GM18505 (cell line): ENCODE results near the gene ZKSCAN7.
"Not testable (repeated sequence)": the region's sequence is repeated elsewhere in the genome, so short reads cannot be mapped to it uniquely, and the experiment has no call there.

Source experiments
- ATAC-seq: cut with Tn5 transposase; IDR thresholded peaks from one replicate; pipeline ENCODE4 v1.9.1; 2021; ENCODE audit not compliant: unreplicated experiment
- POLR2A ChIP-seq: IDR thresholded peaks from 4 replicates; pipeline ENCODE4 v1.6.1; 2011; ENCODE audit warnings: borderline replicate concordance; ENCODE audit not compliant: insufficient read depth, insufficient read length; ENCODE audit errors: extremely low read depth

The ZKSCAN7 gene

GRCh38 chr3:44535364-44535763, 19.6 kb upstream of the ZKSCAN7 start:
- no peak for ATAC-seq
- TF ChIP-seq POLR2A: no peak

- ATAC-seq: not testable (repeated sequence)
Measured at GRCh38 chr3:44544811-44545210, 10.2 kb upstream of the ZKSCAN7 start.

GRCh38 chr3:44555723-44556122, 730 bp downstream of the ZKSCAN7 start:
- no peak for ATAC-seq
- no peak for TF ChIP-seq POLR2A

- TF ChIP-seq POLR2A: no peak
- ATAC-seq: no peak
Measured at GRCh38 chr3:44557074-44557473, 2.1 kb downstream of the ZKSCAN7 start.

- TF ChIP-seq POLR2A: no peak
- no peak for ATAC-seq
Measured at GRCh38 chr3:44561076-44561475, 6.1 kb downstream of the ZKSCAN7 start.

GRCh38 chr3:44562147-44562546, 7.2 kb downstream of the ZKSCAN7 start:
- TF ChIP-seq POLR2A: no peak
- ATAC-seq: no peak

- TF ChIP-seq POLR2A: no peak
- no peak for ATAC-seq
Measured at GRCh38 chr3:44568561-44568960, 13.6 kb downstream of the ZKSCAN7 start.

GRCh38 chr3:44571024-44571423, 16.0 kb downstream of the ZKSCAN7 start:
- TF ChIP-seq POLR2A: no peak
- no peak for ATAC-seq

- ATAC-seq: no peak
- no peak for TF ChIP-seq POLR2A
Measured at GRCh38 chr3:44576613-44577012, 21.6 kb downstream of the ZKSCAN7 start.

GRCh38 chr3:44577354-44577952, 22.5 kb downstream of the ZKSCAN7 start:
- ATAC-seq: not testable (repeated sequence)

- not testable (repeated sequence) for ATAC-seq
Measured at GRCh38 chr3:44578316-44578715, 23.3 kb downstream of the ZKSCAN7 start.

GRCh38 chr3:44578924-44579515, 24.0 kb downstream of the ZKSCAN7 start:
- ATAC-seq: not testable (repeated sequence)

GRCh38 chr3:44579749-44580148, 24.8 kb downstream of the ZKSCAN7 start:
- ATAC-seq: not testable (repeated sequence)

GRCh38 chr3:44580971-44581370, 26.0 kb downstream of the ZKSCAN7 start:
- ATAC-seq: not testable (repeated sequence)

GRCh38 chr3:44584646-44585501, 29.9 kb downstream of the ZKSCAN7 start, which contains the start of gene ZNF660:
TSS of gene ZNF660 (plus strand) at chr3:44584964. CDS start at chr3:44594194, 9,230 bp downstream.
- no peak for ATAC-seq
- TF ChIP-seq POLR2A: no peak
